GM12878 (cell line): ENCODE measurements around the gene LYVE1. TPM values are rescaled to one million over a fixed set of nuclear protein-coding genes. Genes with fewer than 3 reads are reported as not detected.

Experiments
- ATAC-seq: fragments of 200-7000 bp; cut with Tn5 transposase; 3 replicates; pipeline ENCODE4 v1.9.1; 2020; ENCODE audit warnings: mild to moderate bottlenecking, moderate library complexity
- BruUV-seq: library from RNA; stranded (reverse); fragments of 400-500 nt; replicated peaks from 2 replicates; lab custom pipeline; 2021; lab: Mats Ljungman, UMichigan
- CTCF ChIA-PET: fragments of 300-600 bp; sonication (Branson Sonifier 250); formaldehyde crosslinking; extraction: SDS; loops from one replicate; lab custom pipeline; 2021; ENCODE audit warnings: inconsistent platforms; lab: Yijun Ruan, JAX
- POLR2A ChIA-PET: fragments of 350-600 bp; formaldehyde crosslinking; extraction: SDS; loops from one replicate; lab custom pipeline; 2021; ENCODE audit warnings: inconsistent platforms; lab: Charles Lee
- RAD21 ChIA-PET: fragments of 300-600 bp; sonication (Branson Sonifier 250); formaldehyde crosslinking; loops from one replicate; lab custom pipeline; 2023; ENCODE audit warnings: antibody characterized with exemption; ENCODE audit not compliant: unreplicated experiment; lab: Charles Lee
- SMC1A ChIA-PET: fragments of 300-600 bp; sonication (Branson Sonifier 250); formaldehyde crosslinking; loops from one replicate; lab custom pipeline; 2023; ENCODE audit not compliant: unreplicated experiment, uncharacterized antibody; lab: Charles Lee
- DNase-seq: peaks from one replicate; pipeline ENCODE4 v3.0.0-alpha.2; 2011; ENCODE audit warnings: low read depth, low spot score
- FAIRE-seq: peaks from 3 replicates; lab custom pipeline; 2011; peaks lifted over from hg19 to GRCh38; lab: Jason Lieb, UNC
- H2AFZ ChIP-seq: 2 replicates; pipeline ENCODE4 v1.6.0; 2011; ENCODE audit warnings: low read depth, low read length, control low read depth; ENCODE audit not compliant: control insufficient read depth
- H3K27ac ChIP-seq: 2 replicates; pipeline ENCODE4 v1.5.1; 2011; ENCODE audit warnings: control low read depth; ENCODE audit not compliant: control insufficient read depth, insufficient read depth
- H3K27me3 ChIP-seq, 2 experiments: replicated peaks in 1 of 2; 2 replicates each; pipeline versions ENCODE4 v1.6.0 to v1.6.1; 2011; ENCODE audit warnings: low read length in 1 of 2; ENCODE audit not compliant: control insufficient read depth in 2 of 2, insufficient read depth in 2 of 2
- H3K36me3 ChIP-seq, 2 experiments: 2 replicates each; pipeline ENCODE4 v1.5.1; 2011; ENCODE audit warnings: low read length in 1 of 2; ENCODE audit not compliant: control insufficient read depth in 2 of 2, insufficient read depth in 2 of 2
- H3K4me1 ChIP-seq: 2 replicates; pipeline ENCODE4 v1.6.1; 2011; ENCODE audit warnings: mild to moderate bottlenecking, low read length, moderate library complexity, mixed read lengths; ENCODE audit not compliant: control insufficient read depth, insufficient read depth
- H3K4me2 ChIP-seq: 2 replicates; pipeline ENCODE4 v1.6.0; 2011; ENCODE audit warnings: control low read depth; ENCODE audit not compliant: control insufficient read depth, insufficient read depth
- H3K4me3 ChIP-seq: fragments of 200-600 bp; sonication (generic); 2 replicates; pipeline ENCODE4 v1.5.1; 2016
- H3K79me2 ChIP-seq: 2 replicates; pipeline ENCODE4 v1.6.0; 2011; ENCODE audit warnings: low read length; ENCODE audit not compliant: control insufficient read depth, insufficient read depth
- H3K9ac ChIP-seq: 2 replicates; pipeline ENCODE4 v1.8.0; 2011; ENCODE audit warnings: low read length, control low read depth, mixed read lengths; ENCODE audit not compliant: control insufficient read depth, insufficient read depth
- H3K9me3 ChIP-seq: replicated peaks from 3 replicates; pipeline ENCODE4 v1.5.1; 2011; ENCODE audit warnings: mild to moderate bottlenecking, low read length; ENCODE audit not compliant: control insufficient read depth, insufficient read depth
- H4K20me1 ChIP-seq: 2 replicates; pipeline ENCODE4 v1.6.0; 2011; ENCODE audit not compliant: control insufficient read depth, insufficient read depth
- BHLHE40 ChIP-seq, 2 experiments: fragments of 450-650 bp in 1 of 2; IDR thresholded peaks; 2 replicates each; pipeline ENCODE4 v1.6.1; 2011 to 2017; ENCODE audit warnings: low read depth in 2 of 2, borderline replicate concordance in 1 of 2, improper control_type of control experiment in 1 of 2, low read length in 1 of 2, mild to moderate bottlenecking in 1 of 2
- EZH2 ChIP-seq: IDR thresholded peaks from 2 replicates; pipeline ENCODE4 v1.6.1; 2012; ENCODE audit warnings: low read depth, mild to moderate bottlenecking, control low read depth, inconsistent platforms, low read length, borderline replicate concordance; ENCODE audit not compliant: control insufficient read depth
- GABPA ChIP-seq: IDR thresholded peaks from 2 replicates; pipeline ENCODE4 v1.6.1; 2014; ENCODE audit warnings: antibody characterized with exemption, low read depth, mild to moderate bottlenecking, inconsistent platforms
- HDAC2 ChIP-seq: fragments of 200-600 bp; sonication (generic); IDR thresholded peaks from 2 replicates; pipeline ENCODE4 v1.6.1; 2017
- MYB ChIP-seq: fragments of 150-350 bp; IDR thresholded peaks from 2 replicates; pipeline ENCODE4 v1.6.1; 2014; ENCODE audit warnings: mild to moderate bottlenecking, low read depth, low read length, borderline replicate concordance
- RELA ChIP-seq: fragments of 450-650 bp; IDR thresholded peaks from 2 replicates; pipeline ENCODE4 v1.8.0; 2014; ENCODE audit warnings: borderline replicate concordance; ENCODE audit not compliant: partially characterized antibody
- SREBF1 ChIP-seq: IDR thresholded peaks from 2 replicates; pipeline ENCODE4 v1.6.1; 2012; ENCODE audit warnings: mild to moderate bottlenecking, low read length
- WGBS: methylation state at CpG from one replicate; pipeline ENCODE4 v1.1.6; 2016; ENCODE audit warnings: low lambda C conversion rate; ENCODE audit not compliant: insufficient replicate concordance, insufficient coverage; ENCODE audit errors: missing lambda C conversion rate; 5-methylcytosine and 5-hydroxymethylcytosine counted together
- in situ Hi-C: fragments of 300-500 bp; cut with MboI; formaldehyde crosslinking; loops from 9 replicates; pipeline ENCODE4 v1.14.3; 2018; ENCODE audit warnings: mixed read lengths
- intact Hi-C: fragments of 100-400 bp; cut with micrococcal nuclease; formaldehyde crosslinking; loops from one replicate; pipeline ENCODE4 v1.14.2; 2022; ENCODE audit not compliant: unreplicated experiment
- polyA plus RNA-seq, 11 experiments: library from polyadenylated mRNA; depleted of rRNA in 4 of 11; unstranded in 6 of 11; stranded (reverse) in 5 of 11; fragments of >200 nt; fragmentation: Nextera tagmentation in 4 of 11; fragmentation: Illumina TruSeq in 1 of 11; extraction: Ambion mirVana in 4 of 11; extraction: Trizol in 1 of 11; gene quantifications; 1 replicate in 1 of 11; 2 replicates in 10 of 11; pipeline versions ENCODE4 v1.2.1 to v1.2.3, GENCODE V29; 2011 to 2016; ENCODE audit warnings: inconsistent platforms in 2 of 11, missing spikeins in 2 of 11, low read depth in 1 of 11
- total RNA-seq, 4 experiments: library from RNA; depleted of rRNA in 3 of 4; stranded (reverse); fragments of >200 nt in 3 of 4; fragmentation: Illumina TruSeq in 1 of 4; extraction: Trizol in 1 of 4; gene quantifications; 2 replicates each; pipeline versions ENCODE4 v1.2.1 to v1.2.3, GENCODE V29; 2013 to 2021
- TF ChIP-seq, protein P1 (sequence below): fragments of 450-650 bp; IDR thresholded peaks from 2 replicates; pipeline ENCODE4 v1.6.1; 2017; ENCODE audit warnings: mild to moderate bottlenecking, low read depth, inconsistent platforms; ENCODE audit not compliant: poor library complexity, severe bottlenecking
- TF ChIP-seq, protein P2 (sequence below): IDR thresholded peaks from 2 replicates; pipeline ENCODE4 v1.6.1; 2011; ENCODE audit warnings: mild to moderate bottlenecking, low read depth, low read length, moderate library complexity; ENCODE audit not compliant: insufficient replicate concordance

The LYVE1 gene
- total and polyA plus RNA-seq, 10 of the 15 experiments (the other 5 are each of a cell fraction or from before 2014, with no cell fraction given) = 0.15 TPM; not detected in 9

DNA sequence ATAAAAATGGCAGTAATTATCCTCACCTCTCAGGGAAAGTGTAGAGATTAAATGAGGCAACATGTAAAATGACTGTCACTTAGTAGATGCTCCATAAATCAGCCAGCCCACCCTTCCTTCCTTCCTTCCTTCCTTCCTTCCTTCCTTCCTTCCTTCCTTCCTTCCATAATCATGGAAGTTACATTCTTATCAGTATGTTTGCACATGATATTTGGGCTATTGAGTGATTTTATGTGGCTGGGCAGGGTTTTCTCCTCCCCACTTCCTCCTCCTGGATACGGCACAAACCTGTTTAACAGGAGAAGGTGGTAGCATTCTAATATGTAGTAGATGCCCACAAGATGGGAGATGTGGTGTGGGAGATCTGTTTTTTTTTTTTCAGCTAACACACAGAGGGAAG lies 11.9 kb downstream of the LYVE1 start (continued):
- TF ChIP-seq, protein P1, sequence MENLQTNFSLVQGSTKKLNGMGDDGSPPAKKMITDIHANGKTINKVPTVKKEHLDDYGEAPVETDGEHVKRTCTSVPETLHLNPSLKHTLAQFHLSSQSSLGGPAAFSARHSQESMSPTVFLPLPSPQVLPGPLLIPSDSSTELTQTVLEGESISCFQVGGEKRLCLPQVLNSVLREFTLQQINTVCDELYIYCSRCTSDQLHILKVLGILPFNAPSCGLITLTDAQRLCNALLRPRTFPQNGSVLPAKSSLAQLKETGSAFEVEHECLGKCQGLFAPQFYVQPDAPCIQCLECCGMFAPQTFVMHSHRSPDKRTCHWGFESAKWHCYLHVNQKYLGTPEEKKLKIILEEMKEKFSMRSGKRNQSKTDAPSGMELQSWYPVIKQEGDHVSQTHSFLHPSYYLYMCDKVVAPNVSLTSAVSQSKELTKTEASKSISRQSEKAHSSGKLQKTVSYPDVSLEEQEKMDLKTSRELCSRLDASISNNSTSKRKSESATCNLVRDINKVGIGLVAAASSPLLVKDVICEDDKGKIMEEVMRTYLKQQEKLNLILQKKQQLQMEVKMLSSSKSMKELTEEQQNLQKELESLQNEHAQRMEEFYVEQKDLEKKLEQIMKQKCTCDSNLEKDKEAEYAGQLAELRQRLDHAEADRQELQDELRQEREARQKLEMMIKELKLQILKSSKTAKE = no peak
- no peak for TF ChIP-seq HDAC2
- TF ChIP-seq GABPA = no peak
- no peak for TF ChIP-seq SREBF1
- TF ChIP-seq EZH2 = no peak
- TF ChIP-seq BHLHE40 (IDR thresholded peaks at IDR 0.05; ENCODE audit: borderline replicate concordance in 1 of 2, low read depth in 2 of 2, low read length in 1 of 2) = no peak
- TF ChIP-seq, all 136 proteins: peak for 0

DNA sequence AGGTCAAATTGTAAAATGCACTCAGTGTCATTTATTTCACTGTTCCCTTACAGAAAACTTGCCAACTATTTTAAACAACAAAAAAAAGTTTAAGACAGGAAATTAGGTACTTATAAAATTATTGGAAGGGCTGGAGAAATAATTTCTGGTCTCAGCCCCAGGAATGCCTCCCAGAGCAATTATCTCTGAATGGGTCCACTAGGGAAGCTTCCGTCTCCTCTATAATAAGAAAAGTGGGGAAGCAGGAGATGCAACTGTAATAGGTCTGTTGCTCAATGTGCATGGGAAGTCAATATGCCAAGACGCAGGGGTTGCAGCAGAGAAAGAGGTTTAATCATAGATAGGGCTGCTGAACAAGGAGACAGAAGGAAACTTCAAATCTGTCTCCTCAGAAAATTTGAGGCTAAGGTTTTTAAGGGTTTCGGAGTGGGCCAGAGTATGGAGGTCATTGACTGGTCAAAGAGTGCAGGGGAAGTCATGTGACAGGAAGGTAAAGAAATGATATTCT lies 16.6 kb downstream of the LYVE1 start:
- RAD21 ChIA-PET = no interaction called here
- DNase-seq = no peak
- no peaks in the 10 kb centered on the region for H3K36me3 ChIP-seq
- FAIRE-seq = no peak
- POLR2A ChIA-PET = interaction anchor here (1.0 kb wide), 1 partner anchor 18 kb away, joined by 3 read pairs; no protein-coding TSS in a partner anchor
- intact Hi-C loops (no loop called here), in situ Hi-C loops (no loop called here)
- no peak overlapping the region for H3K4me3 ChIP-seq
- H3K27ac ChIP-seq = no peak overlapping the region
- no peaks in the 10 kb centered on the region; the same call in 2 of the 3 replicates for H3K9me3 ChIP-seq
- no TSS peak for BruUV-seq
- no peak for TF ChIP-seq RELA
- TF ChIP-seq, protein P2, sequence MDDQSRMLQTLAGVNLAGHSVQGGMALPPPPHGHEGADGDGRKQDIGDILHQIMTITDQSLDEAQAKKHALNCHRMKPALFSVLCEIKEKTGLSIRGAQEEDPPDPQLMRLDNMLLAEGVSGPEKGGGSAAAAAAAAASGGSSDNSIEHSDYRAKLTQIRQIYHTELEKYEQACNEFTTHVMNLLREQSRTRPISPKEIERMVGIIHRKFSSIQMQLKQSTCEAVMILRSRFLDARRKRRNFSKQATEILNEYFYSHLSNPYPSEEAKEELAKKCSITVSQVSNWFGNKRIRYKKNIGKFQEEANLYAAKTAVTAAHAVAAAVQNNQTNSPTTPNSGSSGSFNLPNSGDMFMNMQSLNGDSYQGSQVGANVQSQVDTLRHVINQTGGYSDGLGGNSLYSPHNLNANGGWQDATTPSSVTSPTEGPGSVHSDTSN = no peak
- TF ChIP-seq MYB = no peak
- no peaks in the 10 kb centered on the region for H3K4me1 ChIP-seq
- WGBS = 46% methylated on average over 3 of the region's 3 CpGs
- H3K79me2 ChIP-seq = no peaks in the 10 kb centered on the region
- ATAC-seq = no peak
- H3K27me3 ChIP-seq = peaks cover 0 to 11% of the 10 kb centered on the region in 2 experiments; a peak in 1 of 4 replicates
- no peak overlapping the region for H2AFZ ChIP-seq
- CTCF ChIA-PET = interaction anchor here (1.2 to 1.8 kb wide), 2 partner anchors 11 to 100 kb away, joined by 3 to 6 read pairs; partner anchors contain the start of gene RNF141
- no peak overlapping the region for H3K9ac ChIP-seq
- SMC1A ChIA-PET = interaction anchor here (0.9 to 1.3 kb wide), 3 partner anchors 10 to 15 kb away, joined by 3 to 5 read pairs (median 3); partner anchors contain the start of gene RNF141
- H3K4me2 ChIP-seq = no peak overlapping the region
- no peaks in the 10 kb centered on the region for H4K20me1 ChIP-seq
